GM19324 (cell line): ENCODE data around the gene ESR1.

Experiments used
- ATAC-seq: cut with Tn5 transposase; IDR thresholded peaks from one replicate; pipeline ENCODE4 v1.9.1; 2021; ENCODE audit warnings: mild to moderate bottlenecking, moderate library complexity; ENCODE audit not compliant: unreplicated experiment, low FRiP score

Gene ESR1

GRCh38 chr6:151807513-151808370 lies at the start of gene ESR1:
Gene ESR1, plus strand, starts transcription at chr6:151807682. Its CDS starts 231 bp downstream, at chr6:151807913.
- no peak for ATAC-seq

- ATAC-seq, result no peak
Measured at GRCh38 chr6:151760486-151760885, 47.0 kb upstream of the ESR1 start.

- no peak for ATAC-seq
Measured at GRCh38 chr6:151761851-151762250, 45.6 kb upstream of the ESR1 start.

- no peak for ATAC-seq
Measured at GRCh38 chr6:151762817-151763216, 44.7 kb upstream of the ESR1 start.

- no peak for ATAC-seq
Measured at GRCh38 chr6:151763303-151763702, 44.2 kb upstream of the ESR1 start.

- peak; percentile 82 for ATAC-seq
Measured at GRCh38 chr6:151763938-151764680, 43.4 kb upstream of the ESR1 start.

GRCh38 chr6:151765444-151765886 lies 42.0 kb upstream of the ESR1 start:
- peak; percentile 47 for ATAC-seq

GRCh38 chr6:151772446-151772845 lies 35.0 kb upstream of the ESR1 start:
- no peak for ATAC-seq

- ATAC-seq, result no peak
Measured at GRCh38 chr6:151773382-151773781, 34.1 kb upstream of the ESR1 start.

GRCh38 chr6:151782560-151782959 lies 24.9 kb upstream of the ESR1 start:
- ATAC-seq, result no peak

- no peak for ATAC-seq
Measured at GRCh38 chr6:151783692-151784091, 23.8 kb upstream of the ESR1 start.

- no peak for ATAC-seq
Measured at GRCh38 chr6:151784441-151785214, 22.9 kb upstream of the ESR1 start.

GRCh38 chr6:151796842-151797530 lies 10.5 kb upstream of the ESR1 start:
- no peak for ATAC-seq

GRCh38 chr6:151803743-151804142 lies 3.7 kb upstream of the ESR1 start:
- no peak for ATAC-seq

GRCh38 chr6:151804585-151805285 lies 2.7 kb upstream of the ESR1 start:
- no peak for ATAC-seq

GRCh38 chr6:151805286-151805840 lies 2.1 kb upstream of the ESR1 start:
- ATAC-seq, result no peak

- ATAC-seq, result no peak
Measured at GRCh38 chr6:151806757-151807512, 547 bp upstream of the ESR1 start.

- no peak for ATAC-seq
Measured at GRCh38 chr6:151808371-151809241, 1.1 kb downstream of the ESR1 start.
